H1 (cell line): Measurements from ENCODE around the gene PANX2.

Experiments
- POLR2A ChIP-seq, 2 experiments: IDR thresholded peaks; 1 replicate in 1 of 2; 2 replicates in 1 of 2; pipeline ENCODE4 v1.6.1; 2011; ENCODE audit warnings: low read depth in 2 of 2, low read length in 2 of 2, mild to moderate bottlenecking in 2 of 2; ENCODE audit errors: control extremely low read depth in 1 of 2
- TAF1 ChIP-seq: IDR thresholded peaks from 2 replicates; pipeline ENCODE4 v1.6.1; 2011; ENCODE audit warnings: mild to moderate bottlenecking, low read depth, low read length

- TF ChIP-seq TAF1 (no peak), POLR2A (IDR thresholded peaks at IDR 0.05; ENCODE audit: control extremely low read depth in 1 of 2, low read depth in 2 of 2, low read length in 2 of 2) (no peak)
These were observed 47.1 kb downstream of the PANX2 start for GRCh38 chr22:50217543-50218152.
